HepG2 (cell line): ENCODE data around the gene SPRYD3. TPM values are rescaled to one million over a fixed set of nuclear protein-coding genes. Genes with fewer than 3 reads are reported as not detected.

Source experiments
- MXD1 ChIP-seq: sonication (generic); formaldehyde crosslinking; IDR thresholded peaks from 2 replicates; pipeline ENCODE4 v1.4.0; 2020; ENCODE audit warnings: mild to moderate bottlenecking, missing genetic modification reagents
- NFKB2 ChIP-seq: sonication (generic); formaldehyde crosslinking; IDR thresholded peaks from 2 replicates; pipeline ENCODE4 v1.4.0; 2020; ENCODE audit warnings: missing genetic modification reagents, borderline replicate concordance
- PRDM10 ChIP-seq: sonication (generic); formaldehyde crosslinking; IDR thresholded peaks from 2 replicates; pipeline ENCODE4 v1.4.0; 2020; ENCODE audit warnings: low read depth, missing genetic modification reagents
- SRY ChIP-seq: sonication (generic); formaldehyde crosslinking; IDR thresholded peaks from 2 replicates; pipeline ENCODE4 v1.8.0; 2022; ENCODE audit warnings: mild to moderate bottlenecking, missing genetic modification reagents
- TAF15 ChIP-seq: fragments of 200-400 bp; formaldehyde crosslinking; IDR thresholded peaks from one replicate; pipeline ENCODE4 v1.6.1; 2018; ENCODE audit warnings: mild to moderate bottlenecking, low read depth, low read length; ENCODE audit not compliant: poor library complexity, severe bottlenecking
- TFDP1 ChIP-seq: IDR thresholded peaks from 2 replicates; pipeline ENCODE4 v1.6.1; 2016; ENCODE audit warnings: missing compliant biosample characterization, missing genetic modification reagents, borderline replicate concordance
- TOPORS ChIP-seq: sonication (generic); formaldehyde crosslinking; IDR thresholded peaks from 2 replicates; pipeline ENCODE4 v1.8.0; 2023; ENCODE audit warnings: mild to moderate bottlenecking, missing genetic modification reagents
- ZNF276 ChIP-seq: sonication (generic); formaldehyde crosslinking; IDR thresholded peaks from 2 replicates; pipeline ENCODE4 v1.4.0; 2020; ENCODE audit warnings: mild to moderate bottlenecking, low read depth, missing genetic modification reagents
- ZNF362 ChIP-seq: sonication (generic); formaldehyde crosslinking; IDR thresholded peaks from 2 replicates; pipeline ENCODE4 v1.4.0; 2020; ENCODE audit warnings: missing genetic modification reagents, mild to moderate bottlenecking, borderline replicate concordance
- ZNF513 ChIP-seq: sonication (generic); formaldehyde crosslinking; conservative IDR thresholded peaks from 2 replicates; pipeline ENCODE4 v1.5.0; 2020; ENCODE audit warnings: missing genetic modification reagents
- ZNF644 ChIP-seq: IDR thresholded peaks from 2 replicates; pipeline ENCODE4 v1.6.1; 2016; ENCODE audit warnings: low read depth
- ZNF713 ChIP-seq: sonication (generic); formaldehyde crosslinking; IDR thresholded peaks from 2 replicates; pipeline ENCODE4 v1.4.0; 2020; ENCODE audit warnings: mild to moderate bottlenecking, missing genetic modification reagents
- polyA plus RNA-seq, 8 experiments: library from polyadenylated mRNA; depleted of rRNA in 3 of 8; stranded (reverse) in 7 of 8; unstranded in 1 of 8; fragments of >200 nt; fragmentation: Illumina TruSeq in 4 of 8; extraction: Trizol in 4 of 8; gene quantifications; 2 replicates each; pipeline versions ENCODE4 v1.2.1 to v1.2.3, GENCODE V29; 2011 to 2016; ENCODE audit warnings: low read depth in 4 of 8, missing spikeins in 1 of 8, mixed read lengths in 1 of 8; ENCODE audit not compliant: insufficient read depth in 1 of 8
- total RNA-seq, 5 experiments: library from RNA; depleted of rRNA; stranded (reverse); fragments of >200 nt; fragmentation: Illumina TruSeq; extraction: Trizol; gene quantifications; 2 replicates each; pipeline ENCODE4 v1.2.3, GENCODE V29; 2016; ENCODE audit warnings: low read depth in 1 of 5
- TF ChIP-seq, protein P1 (sequence below), 2 experiments: sonication (generic) in 1 of 2; formaldehyde crosslinking in 1 of 2; IDR thresholded peaks; 2 replicates each; pipeline versions ENCODE4 v1.5.1 to v1.6.1; 2011 to 2020; ENCODE audit warnings: borderline replicate concordance in 1 of 2, low read depth in 1 of 2, low read length in 1 of 2, mild to moderate bottlenecking in 1 of 2, missing genetic modification reagents in 1 of 2, moderate library complexity in 1 of 2
- TF ChIP-seq, protein P2 (sequence below): sonication (generic); formaldehyde crosslinking; IDR thresholded peaks from 2 replicates; pipeline ENCODE4 v1.4.0; 2020; ENCODE audit warnings: missing genetic modification reagents

The SPRYD3 gene
- total and polyA plus RNA-seq, 2 of the 13 experiments (the other 11 are each of a cell fraction or from before 2014, with no cell fraction given): 9.0 to 9.2 TPM

DNA sequence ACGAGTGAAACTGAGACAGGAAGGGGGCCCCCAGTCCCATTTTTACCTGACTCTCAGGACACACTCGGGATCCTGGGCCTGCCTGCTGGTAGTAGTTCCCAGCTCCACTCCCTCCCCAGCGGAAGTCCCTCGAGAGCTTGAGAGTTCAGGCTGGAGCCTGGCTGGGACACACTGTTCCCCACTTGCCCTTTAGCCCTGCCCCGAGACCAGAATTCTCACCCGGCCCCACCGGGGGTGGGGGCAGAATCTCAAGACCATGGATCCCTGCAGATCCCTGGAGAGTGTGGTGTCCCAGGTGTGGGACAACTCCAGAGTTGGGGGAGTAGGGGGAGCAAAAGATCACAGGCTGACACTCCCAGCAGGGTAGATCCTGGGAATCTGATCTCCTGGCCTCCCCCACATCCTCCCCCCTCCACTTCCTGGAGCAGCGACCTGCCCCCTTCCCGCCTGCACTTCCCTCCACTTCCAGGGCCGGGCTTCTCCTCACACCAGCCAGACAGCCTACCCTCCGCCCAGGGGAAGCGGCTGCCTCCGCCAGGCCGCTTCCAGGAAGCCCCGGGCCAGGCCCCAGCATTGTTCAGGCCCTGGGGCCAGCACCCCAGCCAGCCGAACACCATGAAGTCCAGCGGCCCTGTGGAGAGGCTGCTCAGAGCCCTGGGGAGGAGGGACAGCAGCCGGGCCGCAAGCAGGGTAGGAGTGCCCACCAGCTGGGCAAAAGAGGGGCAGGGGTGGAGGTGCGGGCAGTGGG, 29.4 kb downstream of the SPRYD3 start, which contains the start of gene TNS2 (continued):
- TF ChIP-seq, protein P1, sequence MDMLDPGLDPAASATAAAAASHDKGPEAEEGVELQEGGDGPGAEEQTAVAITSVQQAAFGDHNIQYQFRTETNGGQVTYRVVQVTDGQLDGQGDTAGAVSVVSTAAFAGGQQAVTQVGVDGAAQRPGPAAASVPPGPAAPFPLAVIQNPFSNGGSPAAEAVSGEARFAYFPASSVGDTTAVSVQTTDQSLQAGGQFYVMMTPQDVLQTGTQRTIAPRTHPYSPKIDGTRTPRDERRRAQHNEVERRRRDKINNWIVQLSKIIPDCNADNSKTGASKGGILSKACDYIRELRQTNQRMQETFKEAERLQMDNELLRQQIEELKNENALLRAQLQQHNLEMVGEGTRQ (IDR thresholded peaks at IDR 0.05; ENCODE audit: low read depth, low read length): no peak
- TF ChIP-seq, protein P1 (CRISPR knock-in tag; IDR thresholded peaks at IDR 0.05; ENCODE audit: borderline replicate concordance): no peak
- TF ChIP-seq ZNF713 (CRISPR knock-in tag) (no peak), ZNF362 (CRISPR knock-in tag) (no peak), TFDP1 (CRISPR knock-in tag) (peak; percentile 57; the same call in 1 of the 2 replicates), SRY (CRISPR knock-in tag) (peak; percentile 50; the same call in 1 of the 2 replicates), ZNF644 (CRISPR knock-in tag) (no peak), ZNF513 (CRISPR knock-in tag) (no peak), MXD1 (no peak), TAF15 (no peak), NFKB2 (CRISPR knock-in tag) (no peak; the same call in 1 of the 2 replicates), TOPORS (no peak), PRDM10 (CRISPR knock-in tag) (no peak), ZNF276 (CRISPR knock-in tag) (no peak)
- TF ChIP-seq, protein P2, sequence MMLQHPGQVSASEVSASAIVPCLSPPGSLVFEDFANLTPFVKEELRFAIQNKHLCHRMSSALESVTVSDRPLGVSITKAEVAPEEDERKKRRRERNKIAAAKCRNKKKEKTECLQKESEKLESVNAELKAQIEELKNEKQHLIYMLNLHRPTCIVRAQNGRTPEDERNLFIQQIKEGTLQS: no peak
